K562 (cell line): ENCODE measurements around the gene DBP. TPM values are rescaled to one million over a fixed set of nuclear protein-coding genes. Genes with fewer than 3 reads are reported as not detected.

Source experiments
- ARID2 ChIP-seq: fragments of 450-650 bp; IDR thresholded peaks from 2 replicates; pipeline ENCODE4 v1.6.1; 2017; ENCODE audit warnings: antibody characterized with exemption, mild to moderate bottlenecking
- BACH1 ChIP-seq: fragments of 200-800 bp; sonication (Bioruptor generic); IDR thresholded peaks from 2 replicates; pipeline ENCODE4 v1.6.1; 2016; ENCODE audit warnings: missing genetic modification characterization, missing compliant biosample characterization
- CBFA2T2 ChIP-seq: fragments of 450-650 bp; conservative IDR thresholded peaks from 2 replicates; pipeline ENCODE4 v1.6.1; 2017; ENCODE audit warnings: mild to moderate bottlenecking
- GTF3C2 ChIP-seq: IDR thresholded peaks from 3 replicates; pipeline ENCODE4 v1.6.1; 2011; ENCODE audit warnings: borderline replicate concordance, mild to moderate bottlenecking, moderate library complexity; ENCODE audit not compliant: insufficient read length; ENCODE audit errors: extremely low read depth
- JUN ChIP-seq, 2 experiments: sonication (generic) in 1 of 2; formaldehyde crosslinking in 1 of 2; IDR thresholded peaks; 2 replicates each; pipeline versions ENCODE4 v1.6.1 to v1.8.0; 2012 to 2022; ENCODE audit warnings: borderline replicate concordance in 2 of 2, mild to moderate bottlenecking in 2 of 2, improper control_type of control experiment in 1 of 2, low read depth in 1 of 2, low read length in 1 of 2, missing genetic modification reagents in 1 of 2
- MEF2D ChIP-seq: conservative IDR thresholded peaks from 2 replicates; pipeline ENCODE4 v1.6.1; 2016; ENCODE audit warnings: low read depth, missing genetic modification characterization, missing compliant biosample characterization
- PHF20 ChIP-seq: fragments of 450-650 bp; IDR thresholded peaks from 2 replicates; pipeline ENCODE4 v1.6.1; 2018; ENCODE audit not compliant: partially characterized antibody
- SAFB ChIP-seq: fragments of 200-400 bp; formaldehyde crosslinking; IDR thresholded peaks from 2 replicates; pipeline ENCODE4 v1.6.1; 2017; ENCODE audit warnings: low read depth, low read length, borderline replicate concordance
- SNRNP70 ChIP-seq: fragments of 200-400 bp; formaldehyde crosslinking; optimal IDR thresholded peaks from 2 replicates; pipeline ENCODE3; 2017; ENCODE audit warnings: low read depth, low read length
- SPI1 ChIP-seq: IDR thresholded peaks from 2 replicates; pipeline ENCODE4 v1.6.1; 2011; ENCODE audit warnings: low read depth, low read length, control low read depth, borderline replicate concordance
- TBP ChIP-seq: optimal IDR thresholded peaks from 2 replicates; pipeline ENCODE3; 2011; ENCODE audit warnings: low read depth, low read length, improper control_type of control experiment
- ZBTB26 ChIP-seq: fragments of 450-650 bp; formaldehyde crosslinking; IDR thresholded peaks from 2 replicates; pipeline ENCODE4 v1.4.0; 2022; ENCODE audit warnings: missing genetic modification characterization
- ZBTB8A ChIP-seq: fragments of 450-650 bp; IDR thresholded peaks from 2 replicates; pipeline ENCODE4 v1.6.1; 2018; ENCODE audit warnings: mild to moderate bottlenecking, moderate library complexity; ENCODE audit not compliant: partially characterized antibody
- ZNF140 ChIP-seq: fragments of 250-450 bp; sonication (Bioruptor Pico); IDR thresholded peaks from 2 replicates; pipeline ENCODE4 v1.8.0; 2021; ENCODE audit warnings: moderate library complexity, mild to moderate bottlenecking, inconsistent platforms
- ZNF398 ChIP-seq: fragments of 250-450 bp; sonication (Bioruptor Pico); IDR thresholded peaks from 2 replicates; pipeline ENCODE4 v1.8.0; 2021; ENCODE audit warnings: moderate library complexity, mild to moderate bottlenecking, inconsistent platforms
- ZNF436 ChIP-seq: fragments of 250-450, 450-650 bp; sonication (Bioruptor Pico); formaldehyde crosslinking; IDR thresholded peaks from 2 replicates; pipeline ENCODE4 v1.7.0; 2020; ENCODE audit warnings: mild to moderate bottlenecking
- ZNF717 ChIP-seq: fragments of 250-450 bp; sonication (Bioruptor Pico); IDR thresholded peaks from 2 replicates; pipeline ENCODE4 v1.5.0; 2021
- ZNF764 ChIP-seq: fragments of 250-450 bp; sonication (Bioruptor Pico); IDR thresholded peaks from 2 replicates; pipeline ENCODE4 v1.4.0; 2020; ENCODE audit warnings: low read depth, mild to moderate bottlenecking, moderate library complexity
- polyA plus RNA-seq, 8 experiments: library from polyadenylated mRNA; depleted of rRNA in 4 of 8; stranded (reverse) in 5 of 8; unstranded in 3 of 8; fragments of >200 nt; fragmentation: Nextera tagmentation in 2 of 8; fragmentation: Illumina TruSeq in 1 of 8; extraction: Ambion mirVana in 2 of 8; extraction: Trizol in 1 of 8; gene quantifications; 2 replicates each; pipeline versions ENCODE4 v1.2.1 to v1.2.3, GENCODE V29; 2011 to 2014; ENCODE audit warnings: inconsistent platforms in 1 of 8, missing spikeins in 1 of 8
- total RNA-seq, 7 experiments: library from RNA; depleted of rRNA in 6 of 7; stranded (reverse); fragments of >200 nt in 6 of 7; fragmentation: Illumina TruSeq in 2 of 7; extraction: Trizol in 2 of 7; gene quantifications; 2 replicates each; pipeline versions ENCODE4 v1.2.1 to v1.2.3, GENCODE V29; 2011 to 2021; ENCODE audit warnings: low replicate concordance in 1 of 7

The DBP gene
- total and polyA plus RNA-seq, 9 of the 15 experiments (the other 6 are each of a cell fraction or from before 2014, with no cell fraction given), result 0.25 to 5.5 (median 1.8) TPM

- no peak for TF ChIP-seq ARID2
- TF ChIP-seq ZNF398 (CRISPR knock-in tag), result no peak
- TF ChIP-seq ZBTB8A, result no peak
- TF ChIP-seq MEF2D, result 0 out of 2 replicates have a peak, but pooled peaks have one; percentile 26
- no peak for TF ChIP-seq TBP
- TF ChIP-seq ZNF717, result no peak
- TF ChIP-seq PHF20, result no peak
- no peak for TF ChIP-seq ZNF436 (CRISPR knock-in tag)
- TF ChIP-seq SAFB, result no peak
- TF ChIP-seq ZBTB26 (CRISPR knock-in tag), result no peak
- TF ChIP-seq ZNF764 (CRISPR knock-in tag), result no peak
- TF ChIP-seq JUN (IDR thresholded peaks at IDR 0.05; ENCODE audit: borderline replicate concordance, low read depth, low read length), result peak; percentile 61; the same call in 1 of the 2 replicates
- no peak; the same call in 1 of the 2 replicates for TF ChIP-seq JUN (CRISPR knock-in tag; IDR thresholded peaks at IDR 0.05; ENCODE audit: borderline replicate concordance)
- no peak for TF ChIP-seq SPI1
- no peak for TF ChIP-seq BACH1 (tag)
- 0 out of 2 replicates have a peak, but pooled peaks have one; percentile 17 for TF ChIP-seq CBFA2T2
- TF ChIP-seq GTF3C2, result no peak
- TF ChIP-seq SNRNP70, result no peak
- TF ChIP-seq ZNF140, result no peak
These were observed 319 bp upstream of the DBP start (continued) for GRCh38 chr19:48637449-48637947.
